GM10248 (cell line): Measurements from ENCODE around the gene WNT2B.

Source experiments
- CTCF ChIA-PET: fragments of 300-600 bp; sonication (Branson Sonifier 250); formaldehyde crosslinking; extraction: SDS; loops from one replicate; lab custom pipeline; 2021; ENCODE audit warnings: antibody characterized with exemption; lab: Yijun Ruan, JAX
- POLR2A ChIA-PET: fragments of 350-650 bp; sonication (Branson Sonifier 250); formaldehyde crosslinking; extraction: SDS; loops from one replicate; lab custom pipeline; 2020; ENCODE audit warnings: antibody characterized with exemption; lab: Yijun Ruan, JAX
- DNase-seq: peaks from one replicate; pipeline ENCODE4 v3.0.0; 2012; ENCODE audit errors: extremely low spot score
- TF ChIP-seq, protein P1 (sequence below): IDR thresholded peaks from 2 replicates; pipeline ENCODE4 v1.5.1; 2012; ENCODE audit warnings: mild to moderate bottlenecking, low read depth; ENCODE audit errors: extremely low read depth, missing control alignments, control extremely low read depth

WNT2B gene

DNA sequence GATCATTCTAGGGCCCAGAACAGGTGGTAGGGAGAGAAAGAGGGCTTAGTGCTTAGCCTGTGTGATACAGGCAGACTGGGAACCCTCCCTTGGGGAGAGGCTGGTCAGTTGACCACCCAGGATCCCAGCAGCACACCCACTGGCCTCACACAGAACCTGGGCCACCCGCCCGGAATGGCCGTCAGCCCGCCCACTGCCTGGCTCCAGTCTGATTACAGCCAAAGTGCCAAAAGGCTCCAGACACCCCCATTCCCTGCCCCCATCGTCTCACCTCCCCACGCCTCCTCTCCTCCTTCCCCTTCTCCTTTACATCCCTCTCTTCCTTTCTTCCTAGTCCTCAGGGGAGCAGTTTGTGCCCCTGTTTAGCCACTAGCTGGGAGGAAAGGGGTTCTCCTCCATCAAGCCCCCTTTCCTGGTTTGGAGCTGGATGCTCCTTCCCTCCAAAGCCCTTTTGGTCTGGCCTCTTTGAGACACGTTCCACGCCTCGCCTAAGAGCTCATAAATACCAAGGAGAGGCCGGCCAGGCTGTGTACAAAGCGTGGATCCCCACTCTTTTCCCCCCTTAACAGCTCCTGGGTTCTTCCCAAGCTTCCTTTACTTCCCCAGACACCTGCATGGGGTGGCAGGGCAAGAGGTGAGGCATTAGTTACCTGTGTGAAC lies 4.6 kb upstream of the WNT2B start:
- DNase-seq, result no peak
- TF ChIP-seq, protein P1, sequence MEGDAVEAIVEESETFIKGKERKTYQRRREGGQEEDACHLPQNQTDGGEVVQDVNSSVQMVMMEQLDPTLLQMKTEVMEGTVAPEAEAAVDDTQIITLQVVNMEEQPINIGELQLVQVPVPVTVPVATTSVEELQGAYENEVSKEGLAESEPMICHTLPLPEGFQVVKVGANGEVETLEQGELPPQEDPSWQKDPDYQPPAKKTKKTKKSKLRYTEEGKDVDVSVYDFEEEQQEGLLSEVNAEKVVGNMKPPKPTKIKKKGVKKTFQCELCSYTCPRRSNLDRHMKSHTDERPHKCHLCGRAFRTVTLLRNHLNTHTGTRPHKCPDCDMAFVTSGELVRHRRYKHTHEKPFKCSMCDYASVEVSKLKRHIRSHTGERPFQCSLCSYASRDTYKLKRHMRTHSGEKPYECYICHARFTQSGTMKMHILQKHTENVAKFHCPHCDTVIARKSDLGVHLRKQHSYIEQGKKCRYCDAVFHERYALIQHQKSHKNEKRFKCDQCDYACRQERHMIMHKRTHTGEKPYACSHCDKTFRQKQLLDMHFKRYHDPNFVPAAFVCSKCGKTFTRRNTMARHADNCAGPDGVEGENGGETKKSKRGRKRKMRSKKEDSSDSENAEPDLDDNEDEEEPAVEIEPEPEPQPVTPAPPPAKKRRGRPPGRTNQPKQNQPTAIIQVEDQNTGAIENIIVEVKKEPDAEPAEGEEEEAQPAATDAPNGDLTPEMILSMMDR, result no peak
- CTCF ChIA-PET, result interaction anchor here (1.2 to 2.3 kb wide), 4 partner anchors 18 to 39 kb away, joined by 3 to 5 read pairs (median 4); no protein-coding TSS in a partner anchor
- POLR2A ChIA-PET, result no interaction called here

DNA sequence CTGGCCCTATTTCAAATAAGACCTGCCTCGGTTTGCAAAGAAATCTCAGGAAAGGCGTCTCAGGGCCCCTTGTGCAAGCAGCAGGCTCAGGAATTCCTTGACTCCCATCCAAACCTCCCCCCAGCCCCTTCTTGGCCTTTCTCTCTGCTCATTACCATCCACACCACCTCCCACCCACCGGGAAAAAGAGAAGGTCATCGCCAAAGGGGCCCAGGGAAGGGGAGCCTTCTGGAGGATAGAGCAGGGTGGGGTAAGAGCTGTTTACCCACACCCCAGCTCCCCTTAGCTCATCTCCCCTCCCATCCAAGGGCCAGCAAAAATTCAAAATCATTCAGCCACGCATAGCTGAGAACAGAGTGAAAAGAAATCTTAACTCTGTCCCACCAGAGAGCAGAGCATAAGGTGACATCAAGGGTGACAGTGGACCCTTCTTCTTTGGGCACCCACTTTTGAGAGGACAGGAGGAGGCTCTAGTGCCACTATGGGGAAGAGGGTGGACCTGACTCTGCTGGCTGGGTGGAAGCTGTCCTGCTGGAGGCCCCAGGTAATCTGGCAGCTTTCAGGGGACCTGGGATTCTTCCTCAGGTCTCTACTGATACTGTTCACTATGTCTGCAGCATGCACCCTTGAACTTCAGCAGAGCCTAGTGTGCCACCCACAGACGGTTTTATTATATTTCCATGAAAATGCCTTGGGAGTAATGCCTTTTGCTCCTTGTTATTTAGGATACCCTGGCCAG lies 3.9 kb upstream of the WNT2B start:
- POLR2A ChIA-PET, result no interaction called here
- no peak for DNase-seq
- CTCF ChIA-PET, result interaction anchor here (0.7 to 2.3 kb wide), 5 partner anchors 17 to 39 kb away, joined by 3 to 5 read pairs (median 3); no protein-coding TSS in a partner anchor
- TF ChIP-seq, protein P1, result no peak

DNA sequence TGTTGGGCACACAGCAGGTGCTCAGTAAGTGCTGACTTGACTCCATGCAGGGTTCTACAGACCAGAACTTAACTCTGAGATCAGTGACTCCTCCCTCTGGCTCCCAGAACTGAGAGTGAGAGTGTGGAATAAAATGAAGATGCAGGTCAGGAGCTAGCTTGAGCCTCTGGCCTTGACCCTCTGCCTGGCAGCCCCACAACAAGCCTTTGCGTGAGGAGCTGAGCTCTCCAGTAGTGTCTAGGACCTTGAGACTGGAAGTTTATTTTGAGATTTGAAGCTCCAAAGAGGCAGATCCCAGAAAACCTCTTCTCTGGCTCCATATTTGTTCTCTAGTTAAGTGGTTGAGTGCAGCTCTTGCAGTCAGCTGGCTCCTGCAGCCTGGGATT lies 3.4 kb upstream of the WNT2B start:
- DNase-seq, result no peak
- TF ChIP-seq, protein P1, result no peak
- CTCF ChIA-PET, result interaction anchor here (0.7 to 2.3 kb wide), 8 partner anchors 10 to 203 kb away, joined by 3 to 5 read pairs (median 4); partner anchors contain the start of gene RHOC
- POLR2A ChIA-PET, result no interaction called here

DNA sequence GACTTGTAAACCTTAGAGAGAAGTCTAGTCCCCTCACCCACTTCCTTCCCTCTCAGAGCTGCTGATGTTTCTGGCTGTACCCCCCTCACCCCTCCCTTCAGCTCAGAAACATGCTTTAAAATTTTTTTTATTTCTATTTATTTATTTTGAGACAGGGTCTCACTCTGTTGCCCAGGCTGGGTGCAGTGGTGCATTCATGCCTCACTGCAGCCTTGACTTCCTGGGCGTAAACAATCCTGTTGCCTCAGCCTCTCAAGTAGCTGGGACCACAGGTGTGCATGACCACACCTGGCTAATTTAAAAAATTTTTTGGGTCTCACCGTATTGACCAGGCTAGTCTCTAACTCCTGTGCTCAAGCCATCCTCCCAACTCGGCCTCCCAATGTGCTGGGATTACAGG lies 2.9 kb upstream of the WNT2B start:
- no peak for DNase-seq
- ChIA-PET CTCF (interaction anchor here (0.7 to 2.3 kb wide), 7 partner anchors 11 to 202 kb away, joined by 3 to 5 read pairs (median 4); partner anchors contain the start of gene RHOC), POLR2A (no interaction called here)
- TF ChIP-seq, protein P1, result no peak

DNA sequence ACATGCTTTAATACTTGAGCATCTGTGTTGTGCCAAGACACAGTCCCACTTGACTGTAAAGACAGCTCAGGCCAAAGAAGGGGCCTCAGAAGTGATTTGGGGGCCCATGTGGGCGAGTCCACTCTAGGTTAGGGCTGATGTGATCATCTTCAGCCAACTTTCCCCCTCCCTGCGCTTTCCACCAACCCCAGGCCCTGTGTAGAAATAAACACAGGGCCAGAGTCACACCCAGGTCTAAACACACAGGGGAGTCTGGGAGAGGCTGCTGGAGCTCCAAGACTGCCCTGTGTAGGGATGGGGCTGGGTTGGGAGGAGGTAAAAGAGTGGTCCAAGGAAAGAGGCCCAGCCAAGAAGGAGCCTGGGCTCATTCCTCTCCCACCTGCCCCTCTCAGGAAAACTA lies 2.5 kb upstream of the WNT2B start:
- TF ChIP-seq, protein P1, result no peak
- POLR2A ChIA-PET, result no interaction called here
- DNase-seq, result no peak
- CTCF ChIA-PET, result interaction anchor here (0.9 to 2.3 kb wide), 5 partner anchors 23 to 202 kb away, joined by 3 to 5 read pairs (median 4); partner anchors contain the start of gene RHOC

DNA sequence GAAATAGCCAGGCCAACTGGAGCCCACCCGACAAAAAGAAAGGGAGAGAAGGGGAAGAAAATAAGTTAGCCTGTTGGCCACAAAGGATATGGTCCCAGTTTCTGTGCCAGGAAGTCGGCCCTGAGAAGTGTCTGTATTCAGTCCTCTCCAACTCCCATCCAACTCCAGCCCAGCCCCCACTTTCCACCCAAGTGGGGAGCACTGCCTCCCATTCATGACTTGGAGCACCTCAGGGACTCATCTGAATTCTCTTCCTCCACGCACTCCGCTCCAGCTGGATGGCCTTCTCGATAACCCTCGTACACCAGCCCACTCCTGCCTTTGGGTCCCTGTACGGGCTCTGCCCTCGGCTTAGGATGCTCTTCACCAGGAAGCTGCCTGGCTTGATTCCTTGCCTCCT lies 2.0 kb upstream of the WNT2B start:
- ChIA-PET CTCF (interaction anchor here (1.0 kb wide), 1 partner anchor 23 kb away, joined by 3 read pairs; no protein-coding TSS in a partner anchor), POLR2A (no interaction called here)
- DNase-seq, result no peak
- TF ChIP-seq, protein P1, result no peak
